Natural killer cell (primary cell): Measurements from ENCODE around the gene TCN2. TPM values are rescaled to one million over a fixed set of nuclear protein-coding genes. Genes with fewer than 3 reads are reported as not detected.

Experiments used
- ATAC-seq, 3 donors: fragments of 150-1000 bp in 2 of 3; fragments of 200-7000 bp in 1 of 3; cut with Tn5 transposase; 1 replicate in 1 of 3; 2 replicates in 2 of 3; pipeline ENCODE4 v1.10.0; 2021; ENCODE audit warnings: mild to moderate bottlenecking in 2 of 3, moderate library complexity in 2 of 3
- DNase-seq, 2 donors: peaks; one replicate each; pipeline versions ENCODE4 v3.0.0 to v3.0.0-alpha.2; 2013 to 2021; ENCODE audit warnings: mixed read lengths in 1 of 2
- H3K27ac ChIP-seq: one replicate; pipeline ENCODE4 v1.5.1; 2013; ENCODE audit warnings: mild to moderate bottlenecking, low read length
- H3K27me3 ChIP-seq: one replicate; pipeline ENCODE4 v1.6.1; 2013; ENCODE audit warnings: low read length; ENCODE audit not compliant: control insufficient read depth, insufficient read depth
- H3K36me3 ChIP-seq: one replicate; pipeline ENCODE4 v1.6.1; 2013; ENCODE audit warnings: low read length; ENCODE audit not compliant: control insufficient read depth, insufficient read depth
- H3K4me1 ChIP-seq: one replicate; pipeline ENCODE4 v1.6.1; 2013; ENCODE audit warnings: low read length; ENCODE audit not compliant: control insufficient read depth, insufficient read depth
- H3K4me3 ChIP-seq: one replicate; pipeline ENCODE4 v1.5.1; 2013; ENCODE audit warnings: low read length
- H3K9me3 ChIP-seq: one replicate; pipeline ENCODE4 v1.6.1; 2013; ENCODE audit warnings: low read length; ENCODE audit not compliant: control insufficient read depth, insufficient read depth
- H3K27ac Mint-ChIP-seq, 2 donors: one replicate each; pipeline ENCODE4 v1.8.0; 2022; ENCODE audit warnings: mild to moderate bottlenecking in 2 of 2, mixed read lengths in 2 of 2, moderate library complexity in 1 of 2
- H3K27me3 Mint-ChIP-seq, 2 donors: one replicate each; pipeline ENCODE4 v1.8.0; 2022; ENCODE audit warnings: low read depth in 2 of 2, mixed read lengths in 2 of 2
- H3K36me3 Mint-ChIP-seq: one replicate; pipeline ENCODE4 v1.8.0; 2022; ENCODE audit warnings: mixed read lengths
- H3K4me1 Mint-ChIP-seq, 2 donors: one replicate each; pipeline ENCODE4 v1.8.0; 2022; ENCODE audit warnings: mixed read lengths in 2 of 2
- H3K4me3 Mint-ChIP-seq: one replicate; pipeline ENCODE4 v1.8.0; 2022; ENCODE audit warnings: mild to moderate bottlenecking, moderate library complexity, mixed read lengths
- H3K9me3 Mint-ChIP-seq, 2 donors: one replicate each; pipeline ENCODE4 v1.8.0; 2022; ENCODE audit warnings: mixed read lengths in 2 of 2
- WGBS: methylation state at CpG from one replicate; pipeline ENCODE4 v1.1.7; 2013; ENCODE audit warnings: missing lambda C conversion rate; ENCODE audit not compliant: insufficient coverage; 5-methylcytosine and 5-hydroxymethylcytosine counted together
- intact Hi-C: fragments of 100-400 bp; cut with micrococcal nuclease; formaldehyde crosslinking; loops from one replicate; pipeline ENCODE4 v1.14.2; 2022
- total RNA-seq, 4 donors: library from RNA; stranded (reverse); fragments of 120-200 nt in 1 of 4; gene quantifications; one replicate each; pipeline versions ENCODE4 v1.2.3 to v1.2.4, GENCODE V29; 2013 to 2022
- TF ChIP-seq, protein P1 (sequence below): fragments of 200-600 bp; IDR thresholded peaks from one replicate; pipeline ENCODE4 v1.8.0; 2022; ENCODE audit warnings: antibody characterized with exemption

The TCN2 gene
- total RNA-seq, 3 donors from 2014 or later (not counting 1 experiment from before 2014, with no cell fraction given) = 0.42 to 1.2 (median 0.95) TPM

DNA sequence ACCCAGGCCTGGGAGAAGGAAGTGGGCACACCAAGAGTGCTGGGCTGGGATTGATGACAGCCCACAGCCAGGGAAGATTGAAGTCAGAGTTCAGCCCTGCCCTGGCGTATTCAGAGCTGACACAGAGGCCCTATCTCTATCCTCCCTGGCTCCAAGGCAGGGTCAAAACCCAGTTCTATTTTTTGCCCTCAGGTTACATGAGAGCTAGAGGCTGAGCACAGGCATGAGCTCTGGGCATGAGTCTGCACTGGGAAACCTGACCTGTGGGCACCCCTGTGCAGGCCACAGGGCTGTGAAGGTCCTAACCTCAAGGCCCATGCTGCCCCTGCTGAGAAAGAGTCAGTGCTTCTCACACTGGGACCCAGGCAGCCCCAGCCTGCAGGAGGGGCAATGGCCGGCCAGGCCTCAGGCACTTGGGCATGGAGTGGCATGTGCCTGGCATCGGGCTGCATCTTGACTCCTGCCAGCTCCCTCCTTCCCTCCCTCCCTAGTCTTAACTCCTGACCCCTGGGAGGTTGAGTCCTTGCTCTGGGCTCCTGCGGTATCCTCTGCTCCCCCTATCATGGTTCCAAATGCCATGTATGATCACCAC, 34.0 kb downstream of the TCN2 start:
- Mint-ChIP-seq H3K27ac (no peak overlapping the region), H3K36me3 (no peaks in the 10 kb centered on the region)
- 96% methylated on average over 4 of the region's 4 CpGs for WGBS

DNA sequence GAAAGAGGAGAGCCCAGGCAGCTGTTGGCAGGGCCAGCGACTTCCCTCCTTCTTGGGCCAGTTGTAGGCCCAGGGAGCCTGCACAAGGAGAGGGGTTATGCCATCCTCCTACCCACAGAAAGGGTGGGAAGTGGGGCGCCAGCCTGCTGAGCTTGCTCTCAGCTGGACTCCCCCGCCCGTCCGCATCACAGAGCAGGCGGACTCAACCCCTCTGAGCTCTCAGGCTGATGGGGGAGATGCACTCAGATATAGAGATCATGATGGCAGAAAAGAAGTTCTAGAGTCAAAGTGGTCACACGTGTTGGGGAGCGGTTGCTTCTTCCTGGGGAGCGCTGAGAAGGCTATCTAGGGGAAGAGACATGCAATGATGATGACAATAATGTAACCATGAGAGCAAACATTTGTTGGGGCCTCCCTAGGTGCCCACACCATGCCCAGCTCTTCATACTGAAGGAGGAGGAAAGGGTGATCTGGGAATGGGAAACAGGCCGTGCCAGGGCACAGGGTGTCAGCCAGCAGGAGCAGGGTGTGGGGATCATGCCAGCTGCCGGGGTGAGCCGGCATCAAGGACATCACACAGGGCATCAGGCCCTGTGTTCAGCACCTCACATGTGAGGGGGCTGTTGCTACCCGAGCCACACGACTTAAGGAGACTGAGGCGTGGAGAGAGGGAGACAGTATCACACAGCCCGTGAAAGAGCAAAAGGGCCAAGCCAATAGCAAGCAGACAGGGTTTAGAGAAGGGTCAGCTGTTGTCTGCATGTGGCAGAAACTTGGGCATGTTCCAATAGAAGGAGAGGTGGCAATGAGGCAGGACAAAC, 36.3 kb downstream of the TCN2 start:
- TF ChIP-seq, protein P1, sequence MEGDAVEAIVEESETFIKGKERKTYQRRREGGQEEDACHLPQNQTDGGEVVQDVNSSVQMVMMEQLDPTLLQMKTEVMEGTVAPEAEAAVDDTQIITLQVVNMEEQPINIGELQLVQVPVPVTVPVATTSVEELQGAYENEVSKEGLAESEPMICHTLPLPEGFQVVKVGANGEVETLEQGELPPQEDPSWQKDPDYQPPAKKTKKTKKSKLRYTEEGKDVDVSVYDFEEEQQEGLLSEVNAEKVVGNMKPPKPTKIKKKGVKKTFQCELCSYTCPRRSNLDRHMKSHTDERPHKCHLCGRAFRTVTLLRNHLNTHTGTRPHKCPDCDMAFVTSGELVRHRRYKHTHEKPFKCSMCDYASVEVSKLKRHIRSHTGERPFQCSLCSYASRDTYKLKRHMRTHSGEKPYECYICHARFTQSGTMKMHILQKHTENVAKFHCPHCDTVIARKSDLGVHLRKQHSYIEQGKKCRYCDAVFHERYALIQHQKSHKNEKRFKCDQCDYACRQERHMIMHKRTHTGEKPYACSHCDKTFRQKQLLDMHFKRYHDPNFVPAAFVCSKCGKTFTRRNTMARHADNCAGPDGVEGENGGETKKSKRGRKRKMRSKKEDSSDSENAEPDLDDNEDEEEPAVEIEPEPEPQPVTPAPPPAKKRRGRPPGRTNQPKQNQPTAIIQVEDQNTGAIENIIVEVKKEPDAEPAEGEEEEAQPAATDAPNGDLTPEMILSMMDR = no peak
- Histone ChIP-seq H3K27me3 (no peaks in the 10 kb centered on the region), H3K27ac (no peak overlapping the region), H3K4me3 (no peak overlapping the region), H3K4me1 (no peaks in the 10 kb centered on the region), H3K36me3 (no peaks in the 10 kb centered on the region), H3K9me3 (no peaks in the 10 kb centered on the region)
- Mint-ChIP-seq H3K27me3 (no peaks in the 10 kb centered on the region), H3K4me3 (no peak overlapping the region), H3K27ac (peak overlapping the region in 1 of 2 donors; percentile 47), H3K9me3 (no peaks in the 10 kb centered on the region), H3K4me1 (no peaks in the 10 kb centered on the region), H3K36me3 (no peaks in the 10 kb centered on the region)
- intact Hi-C loops = no loop called here
- no peak for DNase-seq
- ATAC-seq = no peak
- WGBS = 93% methylated on average over 16 of the region's 16 CpGs

More for the DNA sequence above, 34.0 kb downstream of the TCN2 start:
- no peaks in the 10 kb centered on the region for H3K9me3 ChIP-seq
- no peaks in the 10 kb centered on the region for H3K36me3 ChIP-seq
- Mint-ChIP-seq H3K4me3 (no peak overlapping the region), H3K27me3 (no peaks in the 10 kb centered on the region), H3K4me1 (peaks cover 0 to 8% of the 10 kb centered on the region in 2 donors), H3K9me3 (no peaks in the 10 kb centered on the region)
- no peaks in the 10 kb centered on the region for H3K27me3 ChIP-seq
- intact Hi-C loops = no loop called here
- peaks cover 19% of the 10 kb centered on the region for H3K4me1 ChIP-seq
- no peak overlapping the region for H3K4me3 ChIP-seq
- ATAC-seq (no peak), DNase-seq (no peak)
- H3K27ac ChIP-seq = no peak overlapping the region
- TF ChIP-seq, protein P1 = no peak

DNA sequence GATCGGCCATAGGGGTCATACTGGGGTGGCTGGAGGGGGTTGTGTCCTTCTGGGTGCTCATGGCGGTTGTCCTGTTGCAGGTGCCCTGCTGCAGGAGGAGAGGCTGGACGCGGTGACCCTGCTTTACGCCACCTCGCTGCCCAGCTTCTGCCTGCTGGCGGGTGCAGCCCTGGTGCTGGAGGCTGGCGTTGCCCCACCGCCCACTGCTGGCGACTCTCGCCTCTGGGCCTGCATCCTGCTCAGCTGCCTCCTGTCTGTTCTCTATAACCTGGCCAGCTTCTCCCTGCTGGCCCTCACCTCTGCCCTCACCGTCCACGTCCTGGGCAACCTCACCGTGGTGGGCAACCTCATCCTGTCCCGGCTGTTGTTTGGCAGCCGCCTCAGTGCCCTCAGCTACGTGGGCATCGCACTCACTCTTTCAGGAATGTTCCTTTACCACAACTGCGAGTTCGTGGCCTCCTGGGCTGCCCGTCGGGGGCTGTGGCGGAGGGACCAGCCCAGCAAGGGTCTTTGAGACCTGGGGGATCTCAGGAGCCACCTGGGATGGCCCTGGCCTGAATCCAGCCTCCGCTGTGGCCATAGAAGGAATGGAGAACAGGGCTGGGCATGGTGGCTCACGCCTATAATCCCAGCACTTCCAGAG, 39.7 kb downstream of the TCN2 start:
- no peak overlapping the region for H3K27ac ChIP-seq
- H3K4me1 ChIP-seq = peaks cover 11% of the 10 kb centered on the region
- H3K4me3 ChIP-seq = no peak overlapping the region
- no peak overlapping the region for H3K27ac Mint-ChIP-seq
- intact Hi-C loops = no loop called here
- no peaks in the 10 kb centered on the region for H3K27me3 Mint-ChIP-seq
- H3K4me3 Mint-ChIP-seq = no peak overlapping the region
- no peaks in the 10 kb centered on the region for H3K36me3 Mint-ChIP-seq
- H3K36me3 ChIP-seq = no peaks in the 10 kb centered on the region
- H3K4me1 Mint-ChIP-seq = no peaks in the 10 kb centered on the region
- ATAC-seq = no peak
- DNase-seq = no peak
- 89% methylated on average over 25 of the region's 25 CpGs for WGBS
- no peaks in the 10 kb centered on the region for H3K9me3 ChIP-seq
- no peaks in the 10 kb centered on the region for H3K9me3 Mint-ChIP-seq
- TF ChIP-seq, protein P1 = no peak
- H3K27me3 ChIP-seq = no peaks in the 10 kb centered on the region
